Measurements from ENCODE around the gene POLH. TPM values are rescaled to one million over a fixed set of nuclear protein-coding genes. Genes with fewer than 3 reads are reported as not detected.

The POLH gene
- total and polyA plus RNA-seq, 9 of the 15 experiments (the other 6 are each of a cell fraction or from before 2014, with no cell fraction given): 5.8 to 31.6 (median 20.6) TPM

DNA sequence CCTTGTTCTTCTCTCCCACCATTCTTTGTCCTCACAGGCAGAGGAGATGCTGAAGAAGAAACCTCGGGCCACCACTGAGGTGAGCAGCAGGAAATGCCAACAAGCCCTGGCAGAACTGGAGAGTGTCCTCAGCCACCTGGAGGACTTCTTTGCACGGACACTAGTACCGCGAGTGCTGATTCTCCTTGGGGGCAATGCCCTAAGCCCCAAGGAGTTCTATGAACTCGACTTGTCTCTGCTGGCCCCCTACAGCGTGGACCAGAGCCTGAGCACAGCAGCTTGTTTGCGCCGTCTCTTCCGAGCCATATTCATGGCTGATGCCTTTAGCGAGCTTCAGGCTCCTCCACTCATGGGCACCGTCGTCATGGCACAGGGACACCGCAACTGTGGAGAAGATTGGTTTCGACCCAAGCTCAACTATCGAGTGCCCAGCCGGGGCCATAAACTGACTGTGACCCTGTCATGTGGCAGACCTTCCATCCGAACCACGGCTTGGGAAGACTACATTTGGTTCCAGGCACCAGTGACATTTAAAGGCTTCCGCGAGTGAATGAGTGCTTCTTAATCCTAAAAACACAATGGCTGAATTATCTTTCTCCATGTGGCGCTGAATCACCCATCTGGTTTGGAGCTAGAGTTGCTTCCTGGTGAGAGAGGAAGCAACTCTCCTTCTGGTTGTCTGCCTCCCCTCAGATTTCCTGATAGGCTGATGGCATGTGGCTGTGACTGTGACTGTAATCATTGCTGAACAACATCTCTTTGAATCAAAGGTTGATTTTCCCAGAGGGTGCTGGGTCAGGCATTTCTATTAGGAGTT lies 64.2 kb downstream of the POLH start (continued):
- TF ChIP-seq, protein P1, sequence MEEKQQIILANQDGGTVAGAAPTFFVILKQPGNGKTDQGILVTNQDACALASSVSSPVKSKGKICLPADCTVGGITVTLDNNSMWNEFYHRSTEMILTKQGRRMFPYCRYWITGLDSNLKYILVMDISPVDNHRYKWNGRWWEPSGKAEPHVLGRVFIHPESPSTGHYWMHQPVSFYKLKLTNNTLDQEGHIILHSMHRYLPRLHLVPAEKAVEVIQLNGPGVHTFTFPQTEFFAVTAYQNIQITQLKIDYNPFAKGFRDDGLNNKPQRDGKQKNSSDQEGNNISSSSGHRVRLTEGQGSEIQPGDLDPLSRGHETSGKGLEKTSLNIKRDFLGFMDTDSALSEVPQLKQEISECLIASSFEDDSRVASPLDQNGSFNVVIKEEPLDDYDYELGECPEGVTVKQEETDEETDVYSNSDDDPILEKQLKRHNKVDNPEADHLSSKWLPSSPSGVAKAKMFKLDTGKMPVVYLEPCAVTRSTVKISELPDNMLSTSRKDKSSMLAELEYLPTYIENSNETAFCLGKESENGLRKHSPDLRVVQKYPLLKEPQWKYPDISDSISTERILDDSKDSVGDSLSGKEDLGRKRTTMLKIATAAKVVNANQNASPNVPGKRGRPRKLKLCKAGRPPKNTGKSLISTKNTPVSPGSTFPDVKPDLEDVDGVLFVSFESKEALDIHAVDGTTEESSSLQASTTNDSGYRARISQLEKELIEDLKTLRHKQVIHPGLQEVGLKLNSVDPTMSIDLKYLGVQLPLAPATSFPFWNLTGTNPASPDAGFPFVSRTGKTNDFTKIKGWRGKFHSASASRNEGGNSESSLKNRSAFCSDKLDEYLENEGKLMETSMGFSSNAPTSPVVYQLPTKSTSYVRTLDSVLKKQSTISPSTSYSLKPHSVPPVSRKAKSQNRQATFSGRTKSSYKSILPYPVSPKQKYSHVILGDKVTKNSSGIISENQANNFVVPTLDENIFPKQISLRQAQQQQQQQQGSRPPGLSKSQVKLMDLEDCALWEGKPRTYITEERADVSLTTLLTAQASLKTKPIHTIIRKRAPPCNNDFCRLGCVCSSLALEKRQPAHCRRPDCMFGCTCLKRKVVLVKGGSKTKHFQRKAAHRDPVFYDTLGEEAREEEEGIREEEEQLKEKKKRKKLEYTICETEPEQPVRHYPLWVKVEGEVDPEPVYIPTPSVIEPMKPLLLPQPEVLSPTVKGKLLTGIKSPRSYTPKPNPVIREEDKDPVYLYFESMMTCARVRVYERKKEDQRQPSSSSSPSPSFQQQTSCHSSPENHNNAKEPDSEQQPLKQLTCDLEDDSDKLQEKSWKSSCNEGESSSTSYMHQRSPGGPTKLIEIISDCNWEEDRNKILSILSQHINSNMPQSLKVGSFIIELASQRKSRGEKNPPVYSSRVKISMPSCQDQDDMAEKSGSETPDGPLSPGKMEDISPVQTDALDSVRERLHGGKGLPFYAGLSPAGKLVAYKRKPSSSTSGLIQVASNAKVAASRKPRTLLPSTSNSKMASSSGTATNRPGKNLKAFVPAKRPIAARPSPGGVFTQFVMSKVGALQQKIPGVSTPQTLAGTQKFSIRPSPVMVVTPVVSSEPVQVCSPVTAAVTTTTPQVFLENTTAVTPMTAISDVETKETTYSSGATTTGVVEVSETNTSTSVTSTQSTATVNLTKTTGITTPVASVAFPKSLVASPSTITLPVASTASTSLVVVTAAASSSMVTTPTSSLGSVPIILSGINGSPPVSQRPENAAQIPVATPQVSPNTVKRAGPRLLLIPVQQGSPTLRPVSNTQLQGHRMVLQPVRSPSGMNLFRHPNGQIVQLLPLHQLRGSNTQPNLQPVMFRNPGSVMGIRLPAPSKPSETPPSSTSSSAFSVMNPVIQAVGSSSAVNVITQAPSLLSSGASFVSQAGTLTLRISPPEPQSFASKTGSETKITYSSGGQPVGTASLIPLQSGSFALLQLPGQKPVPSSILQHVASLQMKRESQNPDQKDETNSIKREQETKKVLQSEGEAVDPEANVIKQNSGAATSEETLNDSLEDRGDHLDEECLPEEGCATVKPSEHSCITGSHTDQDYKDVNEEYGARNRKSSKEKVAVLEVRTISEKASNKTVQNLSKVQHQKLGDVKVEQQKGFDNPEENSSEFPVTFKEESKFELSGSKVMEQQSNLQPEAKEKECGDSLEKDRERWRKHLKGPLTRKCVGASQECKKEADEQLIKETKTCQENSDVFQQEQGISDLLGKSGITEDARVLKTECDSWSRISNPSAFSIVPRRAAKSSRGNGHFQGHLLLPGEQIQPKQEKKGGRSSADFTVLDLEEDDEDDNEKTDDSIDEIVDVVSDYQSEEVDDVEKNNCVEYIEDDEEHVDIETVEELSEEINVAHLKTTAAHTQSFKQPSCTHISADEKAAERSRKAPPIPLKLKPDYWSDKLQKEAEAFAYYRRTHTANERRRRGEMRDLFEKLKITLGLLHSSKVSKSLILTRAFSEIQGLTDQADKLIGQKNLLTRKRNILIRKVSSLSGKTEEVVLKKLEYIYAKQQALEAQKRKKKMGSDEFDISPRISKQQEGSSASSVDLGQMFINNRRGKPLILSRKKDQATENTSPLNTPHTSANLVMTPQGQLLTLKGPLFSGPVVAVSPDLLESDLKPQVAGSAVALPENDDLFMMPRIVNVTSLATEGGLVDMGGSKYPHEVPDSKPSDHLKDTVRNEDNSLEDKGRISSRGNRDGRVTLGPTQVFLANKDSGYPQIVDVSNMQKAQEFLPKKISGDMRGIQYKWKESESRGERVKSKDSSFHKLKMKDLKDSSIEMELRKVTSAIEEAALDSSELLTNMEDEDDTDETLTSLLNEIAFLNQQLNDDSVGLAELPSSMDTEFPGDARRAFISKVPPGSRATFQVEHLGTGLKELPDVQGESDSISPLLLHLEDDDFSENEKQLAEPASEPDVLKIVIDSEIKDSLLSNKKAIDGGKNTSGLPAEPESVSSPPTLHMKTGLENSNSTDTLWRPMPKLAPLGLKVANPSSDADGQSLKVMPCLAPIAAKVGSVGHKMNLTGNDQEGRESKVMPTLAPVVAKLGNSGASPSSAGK (IDR thresholded peaks at IDR 0.05): peak; percentile 61
- TF ChIP-seq NR3C1 (CRISPR knock-in tag; IDR thresholded peaks at IDR 0.05) (no peak), ZNF165 (CRISPR knock-in tag; IDR thresholded peaks at IDR 0.05; ENCODE audit: borderline replicate concordance) (no peak), EP300 (IDR thresholded peaks at IDR 0.05; ENCODE audit: low read length) (peak; percentile 69; the same call in 1 of the 2 replicates), POLR2AphosphoS5 (IDR thresholded peaks at IDR 0.05; ENCODE audit: control insufficient read depth, insufficient read depth, low read depth, low read length) (peak; percentile 41), ESRRB (CRISPR knock-in tag; IDR thresholded peaks at IDR 0.05; ENCODE audit: borderline replicate concordance) (no peak), NFE2 (IDR thresholded peaks at IDR 0.05; ENCODE audit: low read depth) (peak; percentile 79), ZKSCAN8 (CRISPR knock-in tag; IDR thresholded peaks at IDR 0.05) (peak; percentile 57; the same call in 1 of the 2 replicates), SIN3A (IDR thresholded peaks at IDR 0.05; ENCODE audit: borderline replicate concordance in 2 of 2, control insufficient read depth in 1 of 2, low read depth in 2 of 2, low read length in 2 of 2) (peak in 1 of 2 experiments; percentile 59; a peak in 1 of 4 replicates), ZSCAN32 (CRISPR knock-in tag; IDR thresholded peaks at IDR 0.05) (no peak), HOXB6 (CRISPR knock-in tag; IDR thresholded peaks at IDR 0.05; ENCODE audit: borderline replicate concordance) (no peak), MBD2 (IDR thresholded peaks at IDR 0.05; ENCODE audit: borderline replicate concordance, low read depth) (peak; percentile 33; the same call in 1 of the 2 replicates), ELF1 (tag; IDR thresholded peaks at IDR 0.05) (peak; percentile 77), POLR2H (tag; IDR thresholded peaks at IDR 0.05; ENCODE audit: low read depth) (no peak), NFIX (CRISPR knock-in tag; IDR thresholded peaks at IDR 0.05; ENCODE audit: low read depth) (no peak), CTBP1 (IDR thresholded peaks at IDR 0.05; ENCODE audit: borderline replicate concordance) (peak; percentile 27; the same call in 1 of the 2 replicates)
